Neural progenitor cell (in vitro differentiated cells): Measurements from ENCODE around the gene SIL1. TPM values are rescaled to one million over a fixed set of nuclear protein-coding genes. Genes with fewer than 3 reads are reported as not detected.
"Not testable (repeated sequence)": the region's sequence is repeated elsewhere in the genome, so short reads cannot be mapped to it uniquely, and the experiment has no call there.

Experiments used
- DNase-seq: peaks from one replicate; pipeline ENCODE4 v3.0.0-alpha.2; 2016; ENCODE audit warnings: low spot score
- H2AFZ ChIP-seq: fragments of 200-600 bp; sonication (generic); replicated peaks from 2 replicates; pipeline ENCODE4 v1.6.1; 2016; ENCODE audit warnings: antibody characterized with exemption
- H3F3A ChIP-seq: fragments of 200-600 bp; sonication (generic); 2 replicates; pipeline ENCODE4 v1.6.1; 2016; ENCODE audit warnings: antibody characterized with exemption, low read depth
- H3K27ac ChIP-seq: fragments of 200-600 bp; sonication (generic); 2 replicates; pipeline ENCODE4 v1.5.1; 2016; ENCODE audit warnings: mild to moderate bottlenecking
- H3K27me3 ChIP-seq: fragments of 200-600 bp; sonication (generic); 2 replicates; pipeline ENCODE4 v1.6.1; 2016; ENCODE audit warnings: mild to moderate bottlenecking, moderate library complexity
- H3K36me3 ChIP-seq: fragments of 200-600 bp; sonication (generic); 2 replicates; pipeline ENCODE4 v1.5.1; 2016
- H3K4me1 ChIP-seq: fragments of 200-600 bp; sonication (generic); 2 replicates; pipeline ENCODE4 v1.6.1; 2016; ENCODE audit warnings: mixed run types
- H3K4me2 ChIP-seq: fragments of 200-600 bp; sonication (generic); 2 replicates; pipeline ENCODE4 v1.6.1; 2016
- H3K4me3 ChIP-seq: fragments of 200-600 bp; sonication (generic); 2 replicates; pipeline ENCODE4 v1.5.1; 2016
- H3K79me2 ChIP-seq: fragments of 200-600 bp; sonication (generic); 2 replicates; pipeline ENCODE4 v1.6.1; 2016; ENCODE audit warnings: low read depth
- H3K9ac ChIP-seq: fragments of 200-600 bp; sonication (generic); 2 replicates; pipeline ENCODE4 v1.6.1; 2016
- H3K9me3 ChIP-seq: fragments of 200-600 bp; sonication (generic); 2 replicates; pipeline ENCODE4 v1.5.1; 2016; ENCODE audit warnings: low read depth
- H4K20me1 ChIP-seq: fragments of 200-600 bp; sonication (generic); 2 replicates; pipeline ENCODE4 v1.6.1; 2016; ENCODE audit warnings: low read depth
- H3K27ac Mint-ChIP-seq: 3 replicates; pipeline ENCODE4 v1.8.0; 2021; ENCODE audit warnings: mixed read lengths
- H3K27me3 Mint-ChIP-seq: 2 replicates; pipeline ENCODE4 v1.8.0; 2022; ENCODE audit warnings: low read depth, mild to moderate bottlenecking, inconsistent platforms, moderate library complexity, mixed read lengths; ENCODE audit not compliant: insufficient read depth
- H3K36me3 Mint-ChIP-seq: 3 replicates; pipeline ENCODE4 v1.8.0; 2021; ENCODE audit warnings: mixed read lengths
- H3K4me1 Mint-ChIP-seq: 3 replicates; pipeline ENCODE4 v1.8.0; 2021; ENCODE audit warnings: mixed read lengths
- H3K4me3 Mint-ChIP-seq: 3 replicates; pipeline ENCODE4 v1.8.0; 2021; ENCODE audit warnings: mild to moderate bottlenecking, moderate library complexity, mixed read lengths
- H3K9me3 Mint-ChIP-seq: 3 replicates; pipeline ENCODE4 v1.8.0; 2020; ENCODE audit warnings: mixed read lengths
- CTCF ChIP-seq: fragments of 200-600 bp; sonication (generic); IDR thresholded peaks from 2 replicates; pipeline ENCODE4 v1.5.1; 2017; ENCODE audit warnings: antibody characterized with exemption, mild to moderate bottlenecking
- EZH2 ChIP-seq: fragments of 200-600 bp; sonication (generic); IDR thresholded peaks from 2 replicates; pipeline ENCODE4 v1.6.1; 2017; ENCODE audit warnings: antibody characterized with exemption, mild to moderate bottlenecking, moderate library complexity
- EZH2phosphoT487 ChIP-seq: fragments of 200-600 bp; sonication (generic); IDR thresholded peaks from 2 replicates; pipeline ENCODE4 v1.6.1; 2017; ENCODE audit warnings: antibody characterized with exemption
- total RNA-seq: library from RNA; depleted of rRNA; stranded (reverse); fragments of >200 nt; gene quantifications from 2 replicates; pipeline ENCODE4 v1.2.3, GENCODE V29; 2015; ENCODE audit warnings: low replicate concordance

The SIL1 gene
- total RNA-seq, 1 donor from 2014 or later: 5.5 TPM

GRCh38 chr5:139223481-139223880, 25.3 kb upstream of the SIL1 start:
- no peak for TF ChIP-seq EZH2phosphoT487
- TF ChIP-seq EZH2: no peak
- TF ChIP-seq CTCF: no peak
- H3K4me1 ChIP-seq: peaks cover 10% of the 10 kb centered on the region
- peaks cover 2% of the 10 kb centered on the region for H3K9me3 Mint-ChIP-seq

GRCh38 chr5:139222346-139222745, 24.2 kb upstream of the SIL1 start:
- H3K4me3 Mint-ChIP-seq: no peak overlapping the region
- no peak overlapping the region for H3K4me2 ChIP-seq
- H3K27ac Mint-ChIP-seq: no peak overlapping the region
- H3K9me3 Mint-ChIP-seq: peaks cover 4% of the 10 kb centered on the region
- peaks cover 9% of the 10 kb centered on the region for H3F3A ChIP-seq
- H2AFZ ChIP-seq: peak overlapping the region; percentile 82
- no peaks in the 10 kb centered on the region for H3K9me3 ChIP-seq
- peaks cover 13% of the 10 kb centered on the region for H3K4me1 Mint-ChIP-seq
- H3K27me3 Mint-ChIP-seq: peaks cover 15% of the 10 kb centered on the region
- peaks cover 10% of the 10 kb centered on the region for H3K4me1 ChIP-seq
- H3K4me3 ChIP-seq: no peak overlapping the region
- no peak overlapping the region for H3K27ac ChIP-seq
- no peak for DNase-seq
- TF ChIP-seq CTCF: no peak
- no peak for TF ChIP-seq EZH2phosphoT487
- no peak for TF ChIP-seq EZH2
- H3K79me2 ChIP-seq: no peaks in the 10 kb centered on the region
- no peaks in the 10 kb centered on the region for H3K27me3 ChIP-seq
- peaks cover 3% of the 10 kb centered on the region for H3K36me3 Mint-ChIP-seq
- H3K9ac ChIP-seq: no peak overlapping the region
- H4K20me1 ChIP-seq: no peaks in the 10 kb centered on the region
- H3K36me3 ChIP-seq: no peaks in the 10 kb centered on the region

More at GRCh38 chr5:139223481-139223880, 25.3 kb upstream of the SIL1 start:
- Mint-ChIP-seq H3K4me1 (peaks cover 13% of the 10 kb centered on the region), H3K27ac (no peak overlapping the region), H3K4me3 (no peak overlapping the region), H3K36me3 (peaks cover 3% of the 10 kb centered on the region), H3K27me3 (peaks cover 10% of the 10 kb centered on the region)
- no peak overlapping the region for H3K27ac ChIP-seq
- no peaks in the 10 kb centered on the region for H4K20me1 ChIP-seq
- no peak overlapping the region for H3K9ac ChIP-seq
- no peak overlapping the region for H2AFZ ChIP-seq
- H3K36me3 ChIP-seq: no peaks in the 10 kb centered on the region
- H3K9me3 ChIP-seq: no peaks in the 10 kb centered on the region
- no peaks in the 10 kb centered on the region for H3K79me2 ChIP-seq
- H3K4me2 ChIP-seq: no peak overlapping the region
- peaks cover 9% of the 10 kb centered on the region for H3F3A ChIP-seq
- no peak for DNase-seq
- H3K4me3 ChIP-seq: no peak overlapping the region
- no peaks in the 10 kb centered on the region for H3K27me3 ChIP-seq

GRCh38 chr5:139218038-139218437, 19.9 kb upstream of the SIL1 start:
- H3K4me3 Mint-ChIP-seq, H3K4me3 ChIP-seq, H3K36me3 Mint-ChIP-seq, H3K36me3 ChIP-seq, H3K4me2 ChIP-seq, H3F3A ChIP-seq, H4K20me1 ChIP-seq, H3K79me2 ChIP-seq, H3K27ac ChIP-seq, H3K9ac ChIP-seq, DNase-seq, H3K27me3 ChIP-seq, H2AFZ ChIP-seq, H3K27ac Mint-ChIP-seq, H3K9me3 ChIP-seq, H3K9me3 Mint-ChIP-seq, H3K4me1 ChIP-seq: not testable (repeated sequence)
- peaks cover 17% of the 10 kb centered on the region for H3K27me3 Mint-ChIP-seq
- H3K4me1 Mint-ChIP-seq: peaks cover 10% of the 10 kb centered on the region

GRCh38 chr5:139215107-139215975, 17.2 kb upstream of the SIL1 start:
- no peaks in the 10 kb centered on the region for H3F3A ChIP-seq
- no peaks in the 10 kb centered on the region for H3K36me3 ChIP-seq
- TF ChIP-seq EZH2phosphoT487 (no peak), EZH2 (no peak), CTCF (no peak)
- Mint-ChIP-seq H3K27ac (no peak overlapping the region), H3K36me3 (peaks cover 2% of the 10 kb centered on the region), H3K9me3 (peaks cover 7% of the 10 kb centered on the region), H3K27me3 (peaks cover 13% of the 10 kb centered on the region), H3K4me3 (no peak overlapping the region), H3K4me1 (peaks cover 9% of the 10 kb centered on the region)
- DNase-seq: no peak
- H3K9me3 ChIP-seq: no peaks in the 10 kb centered on the region
- H4K20me1 ChIP-seq: no peaks in the 10 kb centered on the region
- H3K27ac ChIP-seq: no peak overlapping the region
- H3K4me1 ChIP-seq: no peaks in the 10 kb centered on the region
- no peak overlapping the region for H3K4me3 ChIP-seq
- no peak overlapping the region for H2AFZ ChIP-seq
- H3K9ac ChIP-seq: no peak overlapping the region
- no peaks in the 10 kb centered on the region for H3K27me3 ChIP-seq
- no peak overlapping the region for H3K4me2 ChIP-seq
- no peaks in the 10 kb centered on the region for H3K79me2 ChIP-seq
